ENCODE data around the gene RUNX3.
"Not testable (repeated sequence)": the region's sequence is repeated elsewhere in the genome, so short reads cannot be mapped to it uniquely, and the experiment has no call there.

The RUNX3 gene

GRCh38 chr1:24930260-24931145 lies at the start of gene RUNX3:
RUNX3 (minus strand) TSS chr1:24930276; CDS start chr1:24929868, 408 bp downstream.
- DNase-seq: peak; percentile 52

- not testable (repeated sequence) for DNase-seq
Observed at GRCh38 chr1:24979232-24979631, 49.2 kb upstream of the RUNX3 start.

- no peak for DNase-seq
Observed at GRCh38 chr1:24978383-24979032, 48.4 kb upstream of the RUNX3 start.

DNA sequence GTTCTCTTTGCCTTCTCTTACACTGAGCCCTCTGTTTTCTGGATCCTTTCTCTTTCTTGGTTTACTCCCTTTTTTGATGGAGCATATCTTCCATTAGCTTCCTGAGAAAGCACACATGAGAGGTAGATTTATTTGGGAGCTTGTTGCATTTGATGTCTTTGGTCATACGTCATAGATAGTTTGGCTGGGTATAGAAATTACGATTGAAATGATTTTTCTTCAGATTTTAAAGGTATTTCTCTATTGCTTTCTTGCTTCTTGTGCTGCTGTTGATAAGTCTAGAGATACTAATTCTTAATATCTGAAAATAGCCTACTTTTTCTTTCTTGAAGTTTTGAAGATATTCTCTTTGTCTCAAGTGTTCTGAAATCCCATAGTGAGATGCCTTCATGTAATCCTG lies 45.3 kb upstream of the RUNX3 start:
- DNase-seq: no peak

DNA sequence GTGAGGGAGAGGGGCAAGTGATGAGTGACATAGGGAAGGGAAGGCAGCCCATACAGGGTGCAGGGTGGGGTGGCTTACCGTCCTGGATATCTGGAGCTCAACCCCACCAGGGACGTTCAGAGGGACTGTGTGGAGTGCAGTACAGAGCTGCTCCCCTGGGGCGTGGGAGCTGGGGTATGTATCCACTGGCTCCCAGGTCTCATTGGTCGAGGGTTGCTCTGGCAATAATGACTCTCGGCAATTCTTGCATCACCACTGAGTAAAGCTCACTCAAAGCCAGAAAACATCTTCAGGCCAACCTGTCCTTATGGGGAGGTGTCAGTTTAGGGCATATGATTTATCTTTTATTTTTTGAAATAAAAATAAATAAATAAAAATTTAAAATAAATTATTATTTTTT lies 43.2 kb upstream of the RUNX3 start:
- no peak for DNase-seq

GRCh38 chr1:24972915-24973242 lies 42.8 kb upstream of the RUNX3 start:
- DNase-seq: no peak

DNA sequence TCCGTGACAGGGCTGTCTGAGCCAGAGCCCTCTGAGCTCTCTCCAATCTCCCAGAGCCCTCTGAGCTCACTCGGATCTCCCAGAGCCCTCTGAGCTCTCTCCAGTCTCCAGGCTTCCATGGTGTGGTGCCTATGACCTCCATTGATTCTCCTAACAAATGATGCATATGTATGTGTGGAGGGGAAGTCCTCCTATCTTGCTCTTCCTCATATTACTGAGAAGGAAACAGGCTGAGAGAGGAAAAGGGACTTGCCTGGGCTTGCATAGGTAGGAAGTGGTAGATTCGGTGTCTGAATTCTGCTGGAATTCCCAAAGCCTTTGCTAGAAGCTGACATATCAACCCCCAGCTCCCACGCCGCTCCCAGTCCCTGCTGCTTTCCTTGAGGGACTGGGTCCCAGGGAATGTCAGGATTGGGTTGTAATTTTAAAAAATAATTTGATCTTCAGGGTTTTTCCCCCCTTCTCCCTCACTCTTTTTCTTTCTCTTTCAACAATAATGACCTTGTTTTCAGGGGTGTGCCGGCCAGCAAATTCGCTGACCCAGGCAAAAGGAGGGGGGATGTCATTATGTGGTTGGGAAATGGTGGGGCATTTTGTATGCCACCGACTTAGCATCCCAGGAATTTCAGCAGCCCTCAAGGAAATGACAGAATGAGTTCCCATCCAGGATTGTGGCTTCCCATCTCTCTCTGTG lies 42.3 kb upstream of the RUNX3 start:
- no peak for DNase-seq

GRCh38 chr1:24970926-24971875 lies 41.1 kb upstream of the RUNX3 start:
- DNase-seq: no peak

GRCh38 chr1:24970399-24970753 lies 40.3 kb upstream of the RUNX3 start:
- no peak for DNase-seq

GRCh38 chr1:24969596-24970398 lies 39.7 kb upstream of the RUNX3 start:
- DNase-seq: peak; percentile 15

GRCh38 chr1:24968941-24969585 lies 39.0 kb upstream of the RUNX3 start:
- peak; percentile 32 for DNase-seq

DNA sequence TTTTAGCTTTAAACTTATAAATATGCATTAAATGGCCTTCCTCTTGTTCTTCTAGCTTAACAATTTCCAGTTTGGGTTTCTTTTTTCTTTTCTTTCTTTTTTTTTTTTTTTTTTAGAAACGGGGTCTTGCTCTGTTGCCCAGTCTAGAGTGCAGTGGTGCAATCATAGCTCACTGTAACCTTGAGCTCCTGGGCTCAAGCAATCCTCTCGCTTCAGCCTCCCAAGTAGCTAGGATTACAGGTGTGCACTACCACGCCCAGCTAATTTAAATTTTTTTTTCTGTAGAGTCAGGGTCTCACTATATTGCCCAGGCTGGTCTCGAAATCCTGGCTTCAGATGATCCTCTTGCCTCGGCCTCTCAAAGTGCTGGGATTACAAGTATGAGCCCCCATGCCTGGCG lies 37.9 kb upstream of the RUNX3 start:
- no peak for DNase-seq

- DNase-seq: no peak
Observed at GRCh38 chr1:24967555-24967954, 37.5 kb upstream of the RUNX3 start.

DNA sequence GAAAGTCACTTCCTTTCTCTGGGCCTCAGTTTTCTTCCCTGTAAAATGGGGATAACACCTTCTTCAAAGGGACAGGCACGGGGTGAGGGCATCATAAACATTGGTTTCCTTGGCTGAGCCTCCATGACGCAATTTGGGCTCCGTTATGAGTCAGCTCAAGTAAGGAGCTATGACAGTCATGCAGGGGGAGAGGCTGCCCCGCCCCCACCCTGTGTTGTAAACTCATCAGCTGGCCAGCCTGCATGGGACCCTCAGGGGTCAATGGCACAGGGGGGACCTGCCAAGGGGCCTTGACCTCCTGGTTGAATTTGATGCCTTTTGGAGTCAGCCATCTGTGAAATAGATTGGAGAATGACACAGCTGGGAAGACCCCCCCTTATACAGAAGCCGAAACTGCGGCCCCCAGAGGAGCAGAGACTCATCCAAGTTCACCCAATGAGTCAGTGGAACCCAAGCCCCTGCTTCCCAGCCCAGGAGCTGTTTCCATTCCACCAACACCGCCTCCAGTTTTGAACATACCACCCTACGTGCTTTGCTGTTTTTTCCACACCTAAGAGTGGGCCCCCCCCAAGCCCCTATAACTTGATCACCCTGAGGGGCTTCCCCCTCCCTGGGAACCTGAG lies 36.8 kb upstream of the RUNX3 start:
- DNase-seq: peak; percentile 16

DNA sequence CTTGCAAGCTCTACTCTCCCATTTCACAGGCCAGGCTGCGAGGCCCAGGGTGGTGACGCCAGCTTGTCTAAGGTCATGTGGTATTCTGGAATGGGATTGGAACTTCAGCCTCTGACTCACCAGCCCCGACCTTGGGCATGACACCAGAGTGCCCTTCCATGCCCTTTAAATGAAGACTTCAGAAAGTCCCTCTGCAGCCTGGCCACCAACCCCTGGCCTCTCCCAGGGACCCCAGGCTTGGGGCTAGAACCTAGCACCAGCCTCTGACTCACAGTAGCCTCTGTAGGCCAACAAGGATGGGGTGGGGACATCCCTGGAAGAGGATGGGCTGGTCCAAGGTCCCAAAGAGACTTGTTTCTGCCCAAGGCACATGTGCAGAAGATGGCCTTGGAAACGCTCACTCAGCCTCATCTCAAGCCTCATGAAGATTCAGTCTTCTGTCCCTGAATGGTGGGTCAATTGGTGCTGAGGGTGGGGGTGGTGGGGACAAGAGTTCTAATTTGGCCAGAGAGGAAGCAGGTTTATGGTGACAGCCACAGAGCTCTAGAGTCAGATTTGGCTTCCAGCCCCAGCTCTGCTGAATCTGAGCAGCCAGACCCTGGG lies 36.1 kb upstream of the RUNX3 start:
- peak; percentile 13 for DNase-seq

GRCh38 chr1:24965571-24965930 lies 35.5 kb upstream of the RUNX3 start:
- DNase-seq: peak; percentile 25

DNA sequence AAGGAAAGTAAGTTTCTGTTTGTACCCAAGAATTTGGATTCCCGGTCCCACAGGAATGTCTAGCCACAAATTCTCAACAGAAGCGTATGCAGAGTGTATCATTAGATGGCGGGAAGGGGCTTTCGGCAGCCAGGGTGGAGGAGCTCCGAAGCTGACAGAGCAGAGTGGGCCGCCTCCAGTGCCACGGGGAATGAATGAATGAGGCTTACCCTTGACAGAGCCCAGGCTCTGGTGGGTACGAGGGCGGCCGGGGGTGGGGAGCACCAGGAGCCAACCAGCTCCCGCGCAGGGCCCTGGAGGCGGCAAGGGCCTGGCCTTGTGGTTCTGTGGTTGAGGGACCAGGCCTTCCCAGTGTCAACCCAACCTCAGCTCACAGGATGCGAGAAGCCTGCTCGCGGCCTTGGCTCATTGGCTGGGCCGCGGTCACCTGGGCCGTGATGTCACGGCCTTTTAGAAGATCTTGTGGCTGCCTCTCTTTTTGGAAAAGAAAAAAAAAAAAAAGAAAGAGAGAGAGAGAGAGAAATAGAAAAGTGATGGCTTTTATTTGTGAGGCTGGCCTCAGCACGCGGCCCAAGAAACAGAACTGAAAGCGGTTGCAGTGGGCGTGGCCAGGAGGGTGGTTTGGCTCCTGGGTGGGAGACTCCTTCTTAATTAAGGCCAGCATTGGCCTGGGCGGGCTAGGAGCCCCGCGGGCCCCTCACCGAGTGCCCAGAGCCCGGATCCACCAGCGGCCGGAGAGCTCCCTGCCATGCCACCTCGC lies 34.9 kb upstream of the RUNX3 start:
- DNase-seq: peak; percentile 77

DNA sequence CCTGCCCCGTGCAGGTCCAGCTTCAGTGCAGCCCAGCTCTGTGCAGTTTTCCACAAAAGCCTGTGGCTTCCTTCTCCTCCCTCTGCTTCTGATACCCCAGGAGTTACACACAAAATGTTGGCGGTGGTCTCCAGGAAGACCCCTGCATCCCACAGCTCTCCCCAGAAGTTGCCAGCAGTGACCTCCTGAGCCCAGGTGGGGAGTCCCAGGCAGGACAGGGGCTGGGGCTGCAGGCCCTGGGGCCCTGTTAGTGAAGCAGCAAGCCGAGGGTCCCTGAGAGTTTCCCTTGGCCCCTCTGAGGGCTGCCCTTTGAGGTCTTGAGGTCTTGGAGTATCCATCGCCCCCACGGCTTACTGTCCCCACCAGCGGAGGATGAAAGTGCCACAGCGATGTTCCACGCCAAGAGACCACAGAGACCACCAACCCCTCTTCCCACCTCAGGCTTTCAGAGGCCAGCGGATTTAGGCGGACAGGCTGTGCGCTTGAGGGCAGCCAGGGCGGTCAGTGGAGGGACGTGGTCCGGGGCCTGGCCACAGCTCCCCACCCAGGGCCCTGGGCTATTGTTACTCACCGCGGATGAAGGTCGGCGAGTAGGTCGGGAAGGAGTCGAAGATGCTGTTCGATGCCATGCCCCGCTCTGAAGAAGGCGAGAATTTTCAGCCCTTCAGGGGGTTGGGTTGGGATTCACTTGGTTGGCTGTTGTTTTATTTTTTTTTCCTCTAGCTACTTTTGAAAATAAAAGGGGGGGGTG lies 34.0 kb upstream of the RUNX3 start:
- DNase-seq: peak; percentile 23
